ENCODE results near the gene KIF22.
"Not testable (repeated sequence)": the region's sequence is repeated elsewhere in the genome, so short reads cannot be mapped to it uniquely, and the experiment has no call there.

KIF22 gene

GRCh38 chr16:29793153-29793552 lies 2.6 kb downstream of the KIF22 start:
- DNase-seq = not testable (repeated sequence)

- no peak for DNase-seq
These were observed 3.7 kb downstream of the KIF22 start for GRCh38 chr16:29794231-29794710.

- no peak for DNase-seq
These were observed 11.9 kb downstream of the KIF22 start for GRCh38 chr16:29802416-29802935.

GRCh38 chr16:29804020-29804419 lies 13.5 kb downstream of the KIF22 start:
- no peak for DNase-seq

DNA sequence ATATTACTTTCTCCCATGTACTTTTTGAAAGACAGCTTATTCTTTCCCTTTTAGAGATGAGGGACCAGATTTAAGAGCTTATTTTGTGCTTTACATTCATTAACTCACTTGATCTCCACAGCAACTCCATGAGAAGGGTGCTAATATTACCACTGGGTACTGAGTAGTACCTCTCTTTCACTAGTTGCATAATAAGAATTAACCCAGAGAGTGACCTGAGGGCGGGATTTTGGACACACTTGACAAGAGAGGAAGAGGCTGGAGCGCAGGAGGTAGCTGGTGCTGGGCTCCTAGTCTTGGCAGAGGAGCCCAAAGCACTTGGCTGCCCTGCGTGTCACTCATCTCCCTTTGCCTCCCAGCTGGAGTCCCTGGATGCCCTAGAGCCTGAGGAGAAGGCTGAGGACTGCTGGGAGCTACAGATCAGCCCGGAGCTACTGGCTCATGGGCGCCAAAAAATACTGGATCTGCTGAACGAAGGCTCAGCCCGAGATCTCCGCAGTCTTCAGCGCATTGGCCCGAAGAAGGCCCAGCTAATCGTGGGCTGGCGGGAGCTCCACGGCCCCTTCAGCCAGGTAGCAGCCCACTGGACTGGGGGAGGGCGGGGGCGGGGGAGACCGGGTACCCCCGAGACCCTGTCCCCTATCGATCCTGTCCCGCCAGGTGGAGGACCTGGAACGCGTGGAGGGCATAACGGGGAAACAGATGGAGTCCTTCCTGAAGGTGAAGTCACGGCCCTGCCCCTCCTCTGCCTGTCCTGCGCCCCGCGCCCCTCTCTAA lies 14.1 kb downstream of the KIF22 start:
- peak in 19 of 56 donors; percentile 23 to 76 (median 39) for DNase-seq

- peak in 55 of 56 donors; percentile 86 to 100 (median 96) for DNase-seq
These were observed 14.9 kb downstream of the KIF22 start for GRCh38 chr16:29805232-29806098.

DNA sequence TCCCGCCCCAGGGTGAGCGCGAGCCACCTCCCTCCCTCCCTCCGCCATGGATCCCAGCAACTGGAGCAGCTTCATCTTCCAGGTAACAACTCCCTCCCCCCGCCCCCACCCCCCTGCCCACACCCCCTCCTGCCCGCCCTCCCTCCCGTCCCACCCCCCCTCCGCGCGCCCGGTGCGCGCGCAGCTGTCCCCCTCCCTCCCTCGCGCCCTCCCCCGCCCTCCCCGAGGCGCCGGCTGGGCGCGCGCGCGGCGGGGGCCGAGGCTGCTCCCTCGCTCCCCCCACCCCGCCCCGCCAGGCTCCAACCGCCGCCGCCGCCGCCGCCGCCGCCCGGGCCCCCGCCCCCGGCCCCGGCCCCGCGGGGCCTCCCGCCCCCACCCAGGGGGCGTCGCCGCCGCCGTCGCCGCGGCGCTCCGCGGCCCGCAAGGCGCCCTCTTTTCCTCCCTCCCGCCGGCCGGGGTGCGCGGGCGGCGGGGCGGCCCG lies 15.6 kb downstream of the KIF22 start, which contains the start of gene MAZ:
MAZ (plus strand) TSS at position 431 of the 481 bp plus-strand sequence. CDS start 173 bp downstream, outside the sequence.
- peak in 6 of 56 donors; percentile 50 to 83 (median 73) for DNase-seq

GRCh38 chr16:29806641-29807425 lies 16.3 kb downstream of the KIF22 start:
- peak in 14 of 56 donors; percentile 8 to 72 (median 18) for DNase-seq

GRCh38 chr16:29807426-29808218 lies 17.1 kb downstream of the KIF22 start:
- peak in 55 of 56 donors; percentile 42 to 95 (median 82) for DNase-seq

GRCh38 chr16:29808219-29808900 lies 17.8 kb downstream of the KIF22 start:
- peak in 1 of 56 donors; percentile 14 for DNase-seq

- DNase-seq = no peak
These were observed 18.6 kb downstream of the KIF22 start for GRCh38 chr16:29809031-29809747.

GRCh38 chr16:29809850-29810698 lies 19.5 kb downstream of the KIF22 start:
- DNase-seq = peak in 19 of 56 donors; percentile 4 to 52 (median 22)

- DNase-seq = no peak
These were observed 20.2 kb downstream of the KIF22 start for GRCh38 chr16:29810699-29811169.

- DNase-seq = peak; percentile 49 to 98 (median 87)
These were observed 20.8 kb downstream of the KIF22 start for GRCh38 chr16:29811170-29811895.

GRCh38 chr16:29811896-29812665 lies 21.5 kb downstream of the KIF22 start, which contains the start of gene PRRT2:
TSS of gene PRRT2 (plus strand) at chr16:29812193. CDS start at chr16:29813055, 862 bp downstream.
- DNase-seq = peak in 49 of 56 donors; percentile 39 to 85 (median 67)
